Duodenal mucosa (tissue), 2 donors: ENCODE data around the gene KRT77.

Source experiments
- H3K27ac ChIP-seq: one replicate; pipeline ENCODE4 v1.7.0; 2013; ENCODE audit warnings: low read depth, low read length
- H3K27me3 ChIP-seq, 2 donors: one replicate each; pipeline ENCODE4 v1.7.0; 2013; ENCODE audit warnings: low read length in 2 of 2, control low read depth in 1 of 2; ENCODE audit not compliant: insufficient read depth in 2 of 2, control insufficient read depth in 1 of 2
- H3K36me3 ChIP-seq, 2 donors: one replicate each; pipeline ENCODE4 v1.7.0; 2013; ENCODE audit warnings: low read length in 2 of 2, control low read depth in 1 of 2; ENCODE audit not compliant: insufficient read depth in 2 of 2, control insufficient read depth in 1 of 2
- H3K4me1 ChIP-seq, 2 donors: one replicate each; pipeline ENCODE4 v1.7.0; 2013; ENCODE audit warnings: low read length in 2 of 2, control low read depth in 1 of 2; ENCODE audit not compliant: insufficient read depth in 2 of 2, control insufficient read depth in 1 of 2
- H3K4me3 ChIP-seq, 2 donors: one replicate each; pipeline ENCODE4 v1.7.0; 2013; ENCODE audit warnings: low read length in 2 of 2, low read depth in 1 of 2
- H3K9ac ChIP-seq, 2 donors: one replicate each; pipeline ENCODE4 v1.7.0; 2013; ENCODE audit warnings: low read length in 2 of 2, low read depth in 1 of 2
- H3K9me3 ChIP-seq, 2 donors: one replicate each; pipeline ENCODE4 v1.7.0; 2013; ENCODE audit warnings: low read length in 2 of 2, control low read depth in 1 of 2; ENCODE audit not compliant: control insufficient read depth in 1 of 2

KRT77 gene

DNA sequence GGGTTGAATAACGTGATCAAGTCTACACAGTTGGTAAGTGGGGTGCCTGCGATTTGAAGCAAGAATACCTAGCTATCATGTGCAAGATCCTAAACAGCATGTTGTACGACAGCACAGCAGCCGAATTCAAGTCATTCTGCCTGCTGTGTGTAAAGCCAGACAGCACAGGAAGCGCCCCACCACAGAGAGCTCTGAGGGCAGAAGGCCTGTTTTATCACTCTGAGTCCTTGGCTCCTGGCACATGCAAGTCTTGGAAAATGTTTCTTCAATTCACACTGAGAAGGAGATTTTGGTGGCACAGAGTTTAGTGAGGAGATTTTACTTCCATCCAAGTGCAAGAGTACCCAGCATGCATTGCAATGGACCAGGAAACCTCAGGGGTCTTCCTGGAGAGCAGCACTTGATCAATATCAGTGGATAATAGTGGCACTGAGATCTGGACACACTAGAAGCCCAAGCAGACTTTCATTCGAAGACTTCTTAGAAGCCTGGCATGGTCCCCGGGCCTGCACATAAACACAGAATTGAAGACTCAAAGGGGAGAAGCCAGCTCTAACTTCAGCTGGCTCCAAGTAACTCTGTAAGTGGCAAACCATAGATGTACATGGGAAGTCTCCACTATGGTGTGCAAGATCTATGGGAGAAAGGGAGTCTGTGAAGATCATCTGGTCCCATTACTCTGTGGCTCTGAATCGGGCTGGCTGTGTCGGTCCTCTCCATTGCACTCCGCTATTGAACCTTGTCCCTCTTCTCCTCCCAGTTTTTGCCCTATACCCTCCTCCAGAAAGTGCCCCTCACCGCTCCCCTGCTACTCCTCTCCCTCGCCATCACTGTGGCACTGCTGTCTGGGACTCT, 21.6 kb downstream of the KRT77 start:
- Histone ChIP-seq H3K36me3 (no peaks in the 10 kb centered on the region), H3K4me3 (no peak overlapping the region), H3K27me3 (peaks cover 0 to 4% of the 10 kb centered on the region in 2 donors), H3K27ac (no peak overlapping the region), H3K9me3 (no peaks in the 10 kb centered on the region), H3K4me1 (peaks cover 13 to 14% of the 10 kb centered on the region in 2 donors), H3K9ac (no peak overlapping the region)

- Histone ChIP-seq H3K27me3 (peaks cover 0 to 4% of the 10 kb centered on the region in 2 donors), H3K36me3 (no peaks in the 10 kb centered on the region), H3K9me3 (no peaks in the 10 kb centered on the region), H3K9ac (no peak within 1 kb of the TSS), H3K27ac (no peak within 1 kb of the TSS), H3K4me1 (peaks cover under 1% of the 10 kb centered on the region in 2 donors), H3K4me3 (no peak within 1 kb of the TSS)
These were observed 23.0 kb downstream of the KRT77 start, which contains the start of gene KRT1 for GRCh38 chr12:52680363-52680762. KRT1 (minus strand) TSS chr12:52680407; CDS start chr12:52680348, 59 bp downstream.

GRCh38 chr12:52679875-52680274, 23.4 kb downstream of the KRT77 start:
- Histone ChIP-seq H3K27ac (no peak overlapping the region), H3K36me3 (no peaks in the 10 kb centered on the region), H3K9me3 (no peaks in the 10 kb centered on the region), H3K4me3 (no peak overlapping the region), H3K4me1 (no peaks in the 10 kb centered on the region), H3K27me3 (peaks cover 0 to 4% of the 10 kb centered on the region in 2 donors), H3K9ac (no peak overlapping the region)

DNA sequence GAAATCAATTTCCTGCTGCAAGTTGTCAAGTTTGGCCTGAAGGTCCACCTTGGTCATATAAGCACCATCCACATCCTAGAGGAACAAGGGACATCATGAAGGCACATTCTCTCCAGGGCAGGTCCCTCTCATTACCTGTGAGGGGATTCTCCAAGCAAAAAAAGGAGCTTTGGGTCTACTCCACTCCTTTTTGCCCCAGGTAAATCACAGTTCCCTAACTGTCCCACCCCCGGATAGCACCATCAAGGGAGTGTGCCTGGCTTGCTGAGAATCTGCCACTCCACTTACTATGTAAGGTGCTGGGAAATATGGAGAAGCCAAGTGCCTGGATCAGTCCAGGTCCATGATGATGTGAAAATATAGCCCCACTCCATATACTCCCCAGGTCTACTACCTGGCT, 25.7 kb downstream of the KRT77 start:
- H3K9ac ChIP-seq, result no peak overlapping the region
- no peaks in the 10 kb centered on the region for H3K36me3 ChIP-seq
- no peaks in the 10 kb centered on the region for H3K4me1 ChIP-seq
- no peak overlapping the region for H3K27ac ChIP-seq
- peaks cover 0 to 4% of the 10 kb centered on the region in 2 donors for H3K27me3 ChIP-seq
- H3K4me3 ChIP-seq, result no peak overlapping the region
- no peaks in the 10 kb centered on the region for H3K9me3 ChIP-seq

GRCh38 chr12:52677126-52677525, 26.2 kb downstream of the KRT77 start:
- Histone ChIP-seq H3K9ac (no peak overlapping the region), H3K4me1 (no peaks in the 10 kb centered on the region), H3K36me3 (no peaks in the 10 kb centered on the region), H3K9me3 (no peaks in the 10 kb centered on the region), H3K27me3 (peaks cover 0 to 4% of the 10 kb centered on the region in 2 donors), H3K4me3 (no peak overlapping the region), H3K27ac (no peak overlapping the region)

DNA sequence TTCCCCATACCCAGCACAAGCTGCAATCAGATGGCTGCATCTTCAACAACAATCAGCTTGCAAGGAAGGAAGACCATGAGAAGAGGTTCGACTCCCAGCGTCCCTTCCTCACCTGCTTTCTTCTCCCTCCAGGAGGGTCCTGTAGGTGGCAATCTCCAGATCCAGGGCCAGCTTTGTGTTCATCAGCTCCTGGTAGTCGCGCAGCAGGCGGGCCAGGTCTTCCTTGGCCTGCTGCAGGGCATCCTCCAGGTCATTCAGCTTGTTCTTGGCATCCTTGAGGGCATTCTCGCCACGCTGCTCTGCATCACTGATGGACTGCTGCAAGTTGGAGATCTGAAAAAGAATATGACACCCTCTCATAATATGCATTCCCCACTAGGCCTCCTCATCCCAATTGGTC, 27.2 kb downstream of the KRT77 start:
- H3K27ac ChIP-seq, result no peak overlapping the region
- no peaks in the 10 kb centered on the region for H3K9me3 ChIP-seq
- peaks cover 0 to 4% of the 10 kb centered on the region in 2 donors for H3K27me3 ChIP-seq
- no peaks in the 10 kb centered on the region for H3K36me3 ChIP-seq
- no peak overlapping the region for H3K4me3 ChIP-seq
- H3K4me1 ChIP-seq, result no peaks in the 10 kb centered on the region
- H3K9ac ChIP-seq, result no peak overlapping the region

DNA sequence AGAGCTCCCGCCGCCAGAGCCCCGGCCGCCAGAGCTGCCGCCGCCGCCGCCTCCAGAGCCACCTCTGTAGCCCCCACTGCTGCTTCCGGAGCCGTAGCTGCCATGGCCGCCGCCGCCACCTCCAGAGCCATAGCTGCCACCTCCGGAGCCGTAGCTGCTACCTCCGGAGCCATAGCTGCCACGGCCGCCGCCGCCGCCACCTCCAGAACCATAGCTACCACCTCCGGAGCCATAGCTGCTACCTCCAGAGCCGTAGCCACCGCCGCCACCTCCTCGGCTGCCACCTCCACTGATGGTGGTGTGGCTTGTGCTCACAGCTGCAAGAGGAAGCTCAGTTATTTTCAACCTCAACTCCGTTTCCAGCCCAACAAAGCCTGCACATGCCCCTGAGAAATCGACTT, 28.0 kb downstream of the KRT77 start:
- no peaks in the 10 kb centered on the region for H3K9me3 ChIP-seq
- no peaks in the 10 kb centered on the region for H3K4me1 ChIP-seq
- H3K27ac ChIP-seq, result no peak overlapping the region
- no peak overlapping the region for H3K4me3 ChIP-seq
- H3K9ac ChIP-seq, result no peak overlapping the region
- peaks cover 0 to 1% of the 10 kb centered on the region in 2 donors for H3K27me3 ChIP-seq
- H3K36me3 ChIP-seq, result no peaks in the 10 kb centered on the region

GRCh38 chr12:52674433-52674775, 28.9 kb downstream of the KRT77 start:
- Histone ChIP-seq H3K4me3 (no peak overlapping the region), H3K9ac (no peak overlapping the region), H3K27ac (no peak overlapping the region), H3K36me3 (no peaks in the 10 kb centered on the region), H3K9me3 (no peaks in the 10 kb centered on the region), H3K27me3 (no peaks in the 10 kb centered on the region), H3K4me1 (no peaks in the 10 kb centered on the region)

- no peaks in the 10 kb centered on the region for H3K4me1 ChIP-seq
- no peak overlapping the region for H3K9ac ChIP-seq
- H3K27me3 ChIP-seq, result no peaks in the 10 kb centered on the region
- no peaks in the 10 kb centered on the region for H3K9me3 ChIP-seq
- no peak overlapping the region for H3K4me3 ChIP-seq
- no peaks in the 10 kb centered on the region for H3K36me3 ChIP-seq
- no peak overlapping the region for H3K27ac ChIP-seq
These were observed 29.5 kb downstream of the KRT77 start for GRCh38 chr12:52673713-52674432.

DNA sequence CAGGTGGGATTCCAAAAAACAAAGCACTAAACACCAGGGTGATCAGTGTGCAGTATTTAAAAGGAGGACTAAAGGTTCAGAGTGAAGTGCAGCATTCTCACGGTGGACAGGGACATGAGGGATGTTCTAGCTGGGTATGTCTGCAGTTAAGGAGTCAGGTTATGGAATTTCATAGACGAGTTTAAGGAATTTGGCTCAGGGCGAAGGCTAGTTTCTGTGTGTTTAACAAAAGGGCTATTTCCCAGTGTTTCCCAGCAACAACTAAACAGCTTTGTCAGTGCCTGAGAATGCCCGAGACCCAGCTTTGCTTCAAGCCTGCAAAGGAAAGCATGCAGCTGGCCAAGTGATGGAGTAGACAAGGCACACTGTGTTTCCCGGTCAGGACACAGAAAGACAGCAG, 30.1 kb downstream of the KRT77 start:
- no peak overlapping the region for H3K9ac ChIP-seq
- no peaks in the 10 kb centered on the region for H3K27me3 ChIP-seq
- no peaks in the 10 kb centered on the region for H3K4me1 ChIP-seq
- H3K4me3 ChIP-seq, result no peak overlapping the region
- H3K36me3 ChIP-seq, result no peaks in the 10 kb centered on the region
- no peaks in the 10 kb centered on the region for H3K9me3 ChIP-seq
- no peak overlapping the region for H3K27ac ChIP-seq
